ENCODE measurements around the gene PTOV1. TPM values are rescaled to one million over a fixed set of nuclear protein-coding genes. Genes with fewer than 3 reads are reported as not detected.

The PTOV1 gene
- total RNA-seq, 1 experiment from 2014 or later: 296 TPM

DNA sequence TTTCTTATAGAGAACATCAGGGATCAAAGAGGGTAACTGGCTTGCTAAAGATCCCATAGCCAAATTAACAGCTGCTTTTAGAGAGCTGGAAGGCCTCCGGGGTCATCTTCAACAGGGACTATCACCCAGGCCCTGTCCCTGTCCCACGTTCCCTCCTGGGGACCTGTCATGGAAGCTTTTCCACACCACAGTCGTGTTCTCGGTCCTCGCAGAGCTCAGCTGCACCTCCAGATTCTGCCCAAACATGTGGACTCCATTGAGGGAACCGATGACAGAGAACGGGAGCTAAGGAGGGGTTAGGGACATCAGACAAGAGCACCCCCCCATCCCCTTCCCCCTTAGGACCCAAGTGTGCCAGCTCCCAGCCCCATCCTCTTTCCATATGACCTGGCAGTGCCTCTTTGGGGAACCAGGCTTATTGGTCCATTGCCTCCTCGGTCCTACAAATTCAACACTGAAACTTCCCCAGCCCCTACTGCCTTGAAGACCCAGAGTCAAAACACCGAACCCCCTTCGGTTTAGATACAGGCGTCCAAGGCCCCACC is 38.4 kb upstream of the PTOV1 start:
- H3K27me3 Mint-ChIP-seq (ENCODE audit: low read depth): peaks cover 5% of the 10 kb centered on the region; the same call in 1 of the 2 replicates
- CTCF ChIA-PET: interaction anchor here (0.6 to 2.5 kb wide), 14 partner anchors 8 to 819 kb away, joined by 3 to 22 read pairs (median 6); partner anchors contain the start of genes AP2A1, PTOV1 and RUVBL2
- ATAC-seq: no peak
- H3K36me3 Mint-ChIP-seq: peaks cover 7% of the 10 kb centered on the region; the same call in 1 of the 2 replicates
- TF ChIP-seq SMAD3 (CRISPR knock-in tag; IDR thresholded peaks at IDR 0.05; ENCODE audit: borderline replicate concordance): no peak
- no peak for TF ChIP-seq CREB1 (CRISPR knock-in tag; IDR thresholded peaks at IDR 0.05)
- TF ChIP-seq, protein P1, sequence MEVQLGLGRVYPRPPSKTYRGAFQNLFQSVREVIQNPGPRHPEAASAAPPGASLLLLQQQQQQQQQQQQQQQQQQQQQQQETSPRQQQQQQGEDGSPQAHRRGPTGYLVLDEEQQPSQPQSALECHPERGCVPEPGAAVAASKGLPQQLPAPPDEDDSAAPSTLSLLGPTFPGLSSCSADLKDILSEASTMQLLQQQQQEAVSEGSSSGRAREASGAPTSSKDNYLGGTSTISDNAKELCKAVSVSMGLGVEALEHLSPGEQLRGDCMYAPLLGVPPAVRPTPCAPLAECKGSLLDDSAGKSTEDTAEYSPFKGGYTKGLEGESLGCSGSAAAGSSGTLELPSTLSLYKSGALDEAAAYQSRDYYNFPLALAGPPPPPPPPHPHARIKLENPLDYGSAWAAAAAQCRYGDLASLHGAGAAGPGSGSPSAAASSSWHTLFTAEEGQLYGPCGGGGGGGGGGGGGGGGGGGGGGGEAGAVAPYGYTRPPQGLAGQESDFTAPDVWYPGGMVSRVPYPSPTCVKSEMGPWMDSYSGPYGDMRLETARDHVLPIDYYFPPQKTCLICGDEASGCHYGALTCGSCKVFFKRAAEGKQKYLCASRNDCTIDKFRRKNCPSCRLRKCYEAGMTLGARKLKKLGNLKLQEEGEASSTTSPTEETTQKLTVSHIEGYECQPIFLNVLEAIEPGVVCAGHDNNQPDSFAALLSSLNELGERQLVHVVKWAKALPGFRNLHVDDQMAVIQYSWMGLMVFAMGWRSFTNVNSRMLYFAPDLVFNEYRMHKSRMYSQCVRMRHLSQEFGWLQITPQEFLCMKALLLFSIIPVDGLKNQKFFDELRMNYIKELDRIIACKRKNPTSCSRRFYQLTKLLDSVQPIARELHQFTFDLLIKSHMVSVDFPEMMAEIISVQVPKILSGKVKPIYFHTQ (CRISPR knock-in tag; IDR thresholded peaks at IDR 0.05): no peak
- no peak for TF ChIP-seq ZNF121 (CRISPR knock-in tag; IDR thresholded peaks at IDR 0.05)
- TF ChIP-seq, protein P2, sequence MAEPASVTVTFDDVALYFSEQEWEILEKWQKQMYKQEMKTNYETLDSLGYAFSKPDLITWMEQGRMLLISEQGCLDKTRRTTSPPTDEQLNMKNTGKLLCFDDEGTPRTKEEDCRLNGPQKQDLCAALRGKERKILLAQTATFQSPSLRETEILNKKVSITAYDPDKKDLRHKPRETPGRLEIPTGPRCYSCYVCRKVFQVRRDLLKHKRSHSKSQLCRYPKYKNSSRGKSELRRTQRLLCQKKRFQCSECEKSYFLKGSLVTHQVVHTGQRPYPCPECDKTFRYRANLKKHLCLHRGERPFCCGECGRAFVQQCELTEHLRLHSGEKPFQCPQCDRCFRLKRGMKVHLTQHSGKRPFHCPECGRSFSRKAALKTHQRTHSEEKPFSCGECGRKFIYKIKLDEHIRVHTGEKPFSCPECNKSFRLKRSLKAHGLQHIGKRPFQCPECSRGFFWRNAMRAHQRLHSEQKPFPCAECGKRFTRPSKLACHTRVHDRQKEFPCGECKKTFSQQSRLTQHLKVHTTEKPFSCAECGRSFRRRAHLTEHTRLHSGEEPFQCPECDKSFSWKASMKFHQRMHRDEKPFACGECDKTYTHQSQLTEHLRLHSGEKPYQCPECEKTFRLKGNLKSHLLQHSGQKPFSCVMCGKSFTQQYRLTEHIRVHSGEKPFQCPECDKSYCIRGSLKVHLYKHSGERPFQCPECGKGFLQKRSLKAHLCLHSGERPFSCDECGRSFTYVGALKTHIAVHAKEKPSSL (CRISPR knock-in tag; conservative IDR thresholded peaks at IDR 0.05): no peak
- TF ChIP-seq SOX15 (CRISPR knock-in tag; IDR thresholded peaks at IDR 0.05): no peak
- no peak for TF ChIP-seq KAT7 (CRISPR knock-in tag; IDR thresholded peaks at IDR 0.05; ENCODE audit: borderline replicate concordance)
- TF ChIP-seq FOXJ3 (CRISPR knock-in tag; IDR thresholded peaks at IDR 0.05; ENCODE audit: borderline replicate concordance): no peak
- TF ChIP-seq RORB (CRISPR knock-in tag; IDR thresholded peaks at IDR 0.05): no peak
- no peak for DNase-seq (ENCODE audit: low spot score)
- peak overlapping the region; percentile 90 for H3K4me3 Mint-ChIP-seq
- no peaks in the 10 kb centered on the region for H3K9me3 Mint-ChIP-seq
- POLR2A ChIA-PET: interaction anchor here (0.6 to 1.5 kb wide), 7 partner anchors 38 to 172 kb away, joined by 3 to 11 read pairs (median 6); partner anchors contain the start of genes PTOV1 and RRAS
- peak overlapping the region; percentile 98 for H3K27ac Mint-ChIP-seq
- peaks cover 31% of the 10 kb centered on the region for H3K4me1 Mint-ChIP-seq

DNA sequence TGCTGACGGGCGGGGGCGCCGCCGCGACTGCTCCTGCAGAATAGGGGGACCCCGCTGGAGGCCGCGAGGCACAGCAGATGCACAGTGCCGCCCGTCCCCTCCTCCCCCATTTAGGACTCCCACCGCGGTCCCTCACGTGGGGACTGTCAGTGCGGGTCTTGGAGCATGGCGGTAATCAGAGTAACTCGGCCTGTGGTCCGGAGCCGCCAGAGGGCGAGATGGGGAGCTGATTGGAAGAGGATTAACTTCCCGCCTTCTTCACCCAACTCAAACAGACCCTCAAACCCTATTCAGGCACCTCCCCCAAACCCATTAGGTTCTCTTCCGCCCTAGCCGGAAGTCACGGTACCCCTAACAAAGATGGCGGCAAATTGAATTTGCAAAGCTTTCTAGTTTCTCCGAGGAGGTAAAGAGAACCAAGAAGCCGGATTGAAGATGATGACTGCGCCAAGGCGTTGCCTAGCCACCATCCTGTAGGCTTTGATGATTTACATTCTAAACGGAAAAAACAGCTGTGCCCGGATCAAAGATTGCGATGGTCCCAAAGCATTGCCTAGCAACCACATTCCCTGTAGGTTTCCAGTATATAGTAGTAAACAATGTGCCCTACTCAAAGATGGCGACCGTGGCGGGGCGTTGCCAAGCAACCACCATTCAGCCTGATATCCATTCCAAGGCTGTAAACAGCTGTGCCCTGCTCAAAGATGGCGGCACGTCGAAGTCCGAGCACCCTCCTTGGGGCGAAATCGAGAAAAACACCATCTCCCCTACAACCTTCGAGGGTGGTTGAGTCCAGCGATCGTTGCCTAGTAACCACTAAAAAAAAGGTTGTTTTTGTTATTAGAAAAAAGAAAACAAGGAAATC is 37.7 kb upstream of the PTOV1 start, which contains the start of gene FUZ:
FUZ (minus strand) TSS at position 296 of the 865 bp plus-strand sequence; CDS start at position 110, 186 bp downstream.
- CTCF ChIA-PET: interaction anchor here (0.5 to 2.5 kb wide), 22 partner anchors 9 to 820 kb away, joined by 3 to 22 read pairs (median 4); partner anchors contain the start of genes ADM5, AP2A1, PTOV1 and RRAS
- peak; percentile 63 for ATAC-seq
- peaks cover 26% of the 10 kb centered on the region for H3K4me1 Mint-ChIP-seq
- TF ChIP-seq, protein P3, sequence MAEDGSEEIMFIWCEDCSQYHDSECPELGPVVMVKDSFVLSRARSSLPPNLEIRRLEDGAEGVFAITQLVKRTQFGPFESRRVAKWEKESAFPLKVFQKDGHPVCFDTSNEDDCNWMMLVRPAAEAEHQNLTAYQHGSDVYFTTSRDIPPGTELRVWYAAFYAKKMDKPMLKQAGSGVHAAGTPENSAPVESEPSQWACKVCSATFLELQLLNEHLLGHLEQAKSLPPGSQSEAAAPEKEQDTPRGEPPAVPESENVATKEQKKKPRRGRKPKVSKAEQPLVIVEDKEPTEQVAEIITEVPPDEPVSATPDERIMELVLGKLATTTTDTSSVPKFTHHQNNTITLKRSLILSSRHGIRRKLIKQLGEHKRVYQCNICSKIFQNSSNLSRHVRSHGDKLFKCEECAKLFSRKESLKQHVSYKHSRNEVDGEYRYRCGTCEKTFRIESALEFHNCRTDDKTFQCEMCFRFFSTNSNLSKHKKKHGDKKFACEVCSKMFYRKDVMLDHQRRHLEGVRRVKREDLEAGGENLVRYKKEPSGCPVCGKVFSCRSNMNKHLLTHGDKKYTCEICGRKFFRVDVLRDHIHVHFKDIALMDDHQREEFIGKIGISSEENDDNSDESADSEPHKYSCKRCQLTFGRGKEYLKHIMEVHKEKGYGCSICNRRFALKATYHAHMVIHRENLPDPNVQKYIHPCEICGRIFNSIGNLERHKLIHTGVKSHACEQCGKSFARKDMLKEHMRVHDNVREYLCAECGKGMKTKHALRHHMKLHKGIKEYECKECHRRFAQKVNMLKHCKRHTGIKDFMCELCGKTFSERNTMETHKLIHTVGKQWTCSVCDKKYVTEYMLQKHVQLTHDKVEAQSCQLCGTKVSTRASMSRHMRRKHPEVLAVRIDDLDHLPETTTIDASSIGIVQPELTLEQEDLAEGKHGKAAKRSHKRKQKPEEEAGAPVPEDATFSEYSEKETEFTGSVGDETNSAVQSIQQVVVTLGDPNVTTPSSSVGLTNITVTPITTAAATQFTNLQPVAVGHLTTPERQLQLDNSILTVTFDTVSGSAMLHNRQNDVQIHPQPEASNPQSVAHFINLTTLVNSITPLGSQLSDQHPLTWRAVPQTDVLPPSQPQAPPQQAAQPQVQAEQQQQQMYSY (CRISPR knock-in tag; IDR thresholded peaks at IDR 0.05): no peak
- no peak for TF ChIP-seq PRRX2 (CRISPR knock-in tag; IDR thresholded peaks at IDR 0.05)
- no peak for TF ChIP-seq ZNF671 (CRISPR knock-in tag; IDR thresholded peaks at IDR 0.05)
- TF ChIP-seq, protein P4, sequence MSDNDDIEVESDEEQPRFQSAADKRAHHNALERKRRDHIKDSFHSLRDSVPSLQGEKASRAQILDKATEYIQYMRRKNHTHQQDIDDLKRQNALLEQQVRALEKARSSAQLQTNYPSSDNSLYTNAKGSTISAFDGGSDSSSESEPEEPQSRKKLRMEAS (CRISPR knock-in tag; IDR thresholded peaks at IDR 0.05): peak; percentile 73; the same call in 1 of the 2 replicates
- TF ChIP-seq, protein P5, sequence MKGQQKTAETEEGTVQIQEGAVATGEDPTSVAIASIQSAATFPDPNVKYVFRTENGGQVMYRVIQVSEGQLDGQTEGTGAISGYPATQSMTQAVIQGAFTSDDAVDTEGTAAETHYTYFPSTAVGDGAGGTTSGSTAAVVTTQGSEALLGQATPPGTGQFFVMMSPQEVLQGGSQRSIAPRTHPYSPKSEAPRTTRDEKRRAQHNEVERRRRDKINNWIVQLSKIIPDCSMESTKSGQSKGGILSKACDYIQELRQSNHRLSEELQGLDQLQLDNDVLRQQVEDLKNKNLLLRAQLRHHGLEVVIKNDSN (CRISPR knock-in tag; IDR thresholded peaks at IDR 0.05): peak; percentile 61
- no peak for TF ChIP-seq SMAD4 (CRISPR knock-in tag; IDR thresholded peaks at IDR 0.05)
- TF ChIP-seq, protein P6, sequence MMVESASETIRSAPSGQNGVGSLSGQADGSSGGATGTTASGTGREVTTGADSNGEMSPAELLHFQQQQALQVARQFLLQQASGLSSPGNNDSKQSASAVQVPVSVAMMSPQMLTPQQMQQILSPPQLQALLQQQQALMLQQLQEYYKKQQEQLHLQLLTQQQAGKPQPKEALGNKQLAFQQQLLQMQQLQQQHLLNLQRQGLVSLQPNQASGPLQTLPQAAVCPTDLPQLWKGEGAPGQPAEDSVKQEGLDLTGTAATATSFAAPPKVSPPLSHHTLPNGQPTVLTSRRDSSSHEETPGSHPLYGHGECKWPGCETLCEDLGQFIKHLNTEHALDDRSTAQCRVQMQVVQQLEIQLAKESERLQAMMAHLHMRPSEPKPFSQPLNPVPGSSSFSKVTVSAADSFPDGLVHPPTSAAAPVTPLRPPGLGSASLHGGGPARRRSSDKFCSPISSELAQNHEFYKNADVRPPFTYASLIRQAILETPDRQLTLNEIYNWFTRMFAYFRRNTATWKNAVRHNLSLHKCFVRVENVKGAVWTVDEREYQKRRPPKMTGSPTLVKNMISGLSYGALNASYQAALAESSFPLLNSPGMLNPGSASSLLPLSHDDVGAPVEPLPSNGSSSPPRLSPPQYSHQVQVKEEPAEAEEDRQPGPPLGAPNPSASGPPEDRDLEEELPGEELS (CRISPR knock-in tag; IDR thresholded peaks at IDR 0.05): 0 out of 2 replicates have a peak, but pooled peaks have one; percentile 57
- no peak for TF ChIP-seq MXD4 (CRISPR knock-in tag; IDR thresholded peaks at IDR 0.05; ENCODE audit: borderline replicate concordance)
- TF ChIP-seq NR2C2 (CRISPR knock-in tag; IDR thresholded peaks at IDR 0.05): no peak
- TF ChIP-seq ZNF263 (CRISPR knock-in tag; IDR thresholded peaks at IDR 0.05; ENCODE audit: low read depth): no peak
- no peak for TF ChIP-seq SMAD3 (CRISPR knock-in tag; IDR thresholded peaks at IDR 0.05; ENCODE audit: borderline replicate concordance)

More for the DNA sequence above, 37.7 kb upstream of the PTOV1 start, which contains the start of gene FUZ:
- H3K27me3 Mint-ChIP-seq (ENCODE audit: low read depth): peaks cover 5% of the 10 kb centered on the region; the same call in 1 of the 2 replicates
- peak within 1 kb of the TSS; percentile 98 for H3K27ac Mint-ChIP-seq
- no peaks in the 10 kb centered on the region for H3K9me3 Mint-ChIP-seq
- peak within 1 kb of the TSS; percentile 90 for H3K4me3 Mint-ChIP-seq
- peaks cover 5% of the 10 kb centered on the region; the same call in 1 of the 2 replicates for H3K36me3 Mint-ChIP-seq
- peak; percentile 98 for DNase-seq (ENCODE audit: low spot score)
- POLR2A ChIA-PET: interaction anchor here (0.6 to 1.5 kb wide), 8 partner anchors 11 to 173 kb away, joined by 3 to 11 read pairs (median 6); partner anchors contain the start of genes PTOV1 and RRAS

All from WTC11 (cell line).